Myocyte (in vitro differentiated cells): Measurements from ENCODE around the gene MAMSTR. TPM values are rescaled to one million over a fixed set of nuclear protein-coding genes. Genes with fewer than 3 reads are reported as not detected.

Source experiments
- DNase-seq: peaks from one replicate; pipeline ENCODE4 v3.0.0-alpha.2; 2012; ENCODE audit warnings: low read depth
- total RNA-seq: library from RNA; depleted of rRNA; stranded (reverse); fragments of >200 nt; gene quantifications from 2 replicates; pipeline ENCODE4 v1.2.3, GENCODE V29; 2014

MAMSTR gene
- total RNA-seq, 1 donor from 2014 or later = 8.7 TPM

DNA sequence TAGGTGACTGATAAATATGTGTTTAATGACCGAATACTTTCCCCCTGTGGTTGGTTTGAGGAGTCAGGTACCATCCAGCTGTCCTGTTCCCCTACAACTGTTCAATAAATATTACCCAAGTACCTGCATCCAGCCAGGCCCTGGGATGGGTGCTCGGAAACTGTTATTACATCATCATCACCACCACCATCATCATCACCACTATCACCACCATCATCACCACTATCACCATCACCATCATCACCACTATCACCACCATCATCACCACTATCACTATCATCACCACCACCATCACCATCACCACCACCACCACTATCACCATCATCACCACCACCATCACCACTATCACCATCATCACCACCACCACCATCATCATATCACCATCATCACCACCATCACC is 50.8 kb downstream of the MAMSTR start:
- no peak for DNase-seq

- no peak for DNase-seq
Observed at GRCh38 chr19:48668332-48668731, 51.2 kb downstream of the MAMSTR start.

DNA sequence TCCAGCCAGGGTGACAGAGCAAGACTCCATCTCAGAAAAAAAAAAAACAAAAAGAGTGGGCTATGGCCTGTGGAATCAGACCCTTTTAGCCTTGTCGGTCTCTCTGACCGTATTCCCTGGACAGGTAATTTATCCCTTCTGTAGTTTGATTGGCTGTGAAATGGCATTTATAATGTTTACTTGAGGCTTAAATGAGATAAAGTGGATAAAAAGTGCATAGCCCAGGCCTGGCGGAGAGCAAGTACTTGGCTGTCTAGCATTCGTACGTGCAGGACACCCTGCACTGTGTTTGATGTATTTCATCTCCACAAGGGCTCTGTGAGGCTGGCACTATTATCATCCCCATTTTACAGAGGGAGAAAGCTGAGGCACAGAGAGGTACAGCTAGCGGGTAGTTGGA is 53.7 kb downstream of the MAMSTR start:
- no peak for DNase-seq

DNA sequence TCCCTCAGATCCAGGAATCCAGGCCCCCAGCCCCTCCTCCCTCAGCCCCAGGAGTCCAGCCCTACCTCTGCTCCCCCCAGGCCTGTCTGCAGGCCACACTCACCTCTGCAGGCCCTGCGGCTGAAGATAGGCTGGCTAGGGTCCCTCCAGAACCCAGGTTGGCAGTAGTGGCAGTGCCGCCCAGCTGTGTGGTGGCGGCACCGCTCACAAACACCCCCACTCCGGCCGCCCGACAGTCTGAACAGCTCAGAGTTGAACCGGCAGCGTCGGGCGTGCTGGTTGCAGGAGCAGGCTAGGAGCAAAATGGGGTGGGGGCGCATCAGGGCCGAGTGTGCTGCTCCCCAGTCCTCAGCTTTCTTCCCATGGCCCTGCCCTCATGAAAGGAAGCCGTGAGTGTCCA is 55.0 kb downstream of the MAMSTR start:
- no peak for DNase-seq

GRCh38 chr19:48663667-48664066 is 55.9 kb downstream of the MAMSTR start:
- DNase-seq = no peak

Other genes starting within 250 kb of the MAMSTR start
- 0.05 and 0.26 TPM in 2 replicates for gene LMTK3, start 207.9 kb downstream of the MAMSTR start, total RNA-seq
- not detected in 2 replicates for gene SULT2B1, start 167.6 kb downstream of the MAMSTR start, total RNA-seq
- not detected in 2 replicates for gene SPACA4, start 113.0 kb downstream of the MAMSTR start, total RNA-seq
- 5.1 and 7.9 TPM in 2 replicates for gene FAM83E, start 104.6 kb downstream of the MAMSTR start, total RNA-seq
- gene RPL18, start 100.5 kb downstream of the MAMSTR start, total RNA-seq = 1,744 and 2,296 TPM in 2 replicates
- 11.0 and 16.5 TPM in 2 replicates for gene SPHK2, start 100.2 kb downstream of the MAMSTR start, total RNA-seq
- gene DBP, start 82.3 kb downstream of the MAMSTR start, total RNA-seq = 6.9 and 17.0 TPM in 2 replicates
- 1.5 and 2.0 TPM in 2 replicates for gene CA11, start 73.5 kb downstream of the MAMSTR start, total RNA-seq
- 0.08 and 0.42 TPM in 2 replicates for gene NTN5, start 46.7 kb downstream of the MAMSTR start, total RNA-seq
- not detected in 2 replicates for gene FUT2, start 23.8 kb downstream of the MAMSTR start, total RNA-seq
- gene RASIP1, start 20.9 kb upstream of the MAMSTR start, total RNA-seq = 0.05 TPM in 2 replicates
- gene IZUMO1, start 27.2 kb upstream of the MAMSTR start, total RNA-seq = 0.08 TPM in 1 of 2 replicates, not detected in the other
- gene FUT1, start 32.9 kb upstream of the MAMSTR start, total RNA-seq = 0.03 and 0.05 TPM in 2 replicates
- not detected in 2 replicates for gene FGF21, start 35.8 kb upstream of the MAMSTR start, total RNA-seq
- 29.7 and 34.1 TPM in 2 replicates for gene BCAT2, start 91.3 kb upstream of the MAMSTR start, total RNA-seq
- 0.59 TPM in 1 of 2 replicates, not detected in the other for gene HSD17B14, start 116.8 kb upstream of the MAMSTR start, total RNA-seq
- gene PLEKHA4, start 148.9 kb upstream of the MAMSTR start, total RNA-seq = 25.5 and 29.5 TPM in 2 replicates
- 62.2 and 81.7 TPM in 2 replicates for gene PPP1R15A, start 152.7 kb upstream of the MAMSTR start, total RNA-seq
- gene TULP2, start 179.0 kb upstream of the MAMSTR start, total RNA-seq = not detected in 2 replicates
- gene NUCB1, start 180.6 kb upstream of the MAMSTR start, total RNA-seq = 178 and 199 TPM in 2 replicates
- 0.32 TPM in 1 of 2 replicates, not detected in the other for gene DHDH, start 214.0 kb upstream of the MAMSTR start, total RNA-seq
- 59.7 and 78.0 TPM in 2 replicates for gene BAX, start 235.2 kb upstream of the MAMSTR start, total RNA-seq
- gene FTL, start 245.6 kb upstream of the MAMSTR start, total RNA-seq = 1,692 and 1,792 TPM in 2 replicates